ENCODE data around the gene PPME1.

PPME1 gene

GRCh38 chr11:74162681-74163467 is 8.2 kb upstream of the PPME1 start:
- no peak for DNase-seq

- DNase-seq: no peak
These were observed 2.3 kb upstream of the PPME1 start for GRCh38 chr11:74168838-74169237.

GRCh38 chr11:74169738-74170458 is 1.2 kb upstream of the PPME1 start:
- no peak for DNase-seq

GRCh38 chr11:74171630-74171968 is 510 bp downstream of the PPME1 start:
- no peak for DNase-seq

- no peak for DNase-seq
These were observed 908 bp downstream of the PPME1 start for GRCh38 chr11:74171997-74172396.

- no peak for DNase-seq
These were observed 4.8 kb downstream of the PPME1 start for GRCh38 chr11:74175920-74176319.

- no peak for DNase-seq
These were observed 8.4 kb downstream of the PPME1 start for GRCh38 chr11:74179234-74180052.

GRCh38 chr11:74182635-74183034 is 11.5 kb downstream of the PPME1 start:
- DNase-seq: no peak

- DNase-seq: no peak
These were observed 14.2 kb downstream of the PPME1 start for GRCh38 chr11:74185285-74185684.

- peak; percentile 22 for DNase-seq
These were observed 14.6 kb downstream of the PPME1 start for GRCh38 chr11:74185695-74186094.

GRCh38 chr11:74195828-74196227 is 24.7 kb downstream of the PPME1 start:
- no peak for DNase-seq

GRCh38 chr11:74196781-74197486 is 25.8 kb downstream of the PPME1 start:
- DNase-seq: no peak

- DNase-seq: no peak
These were observed 32.9 kb downstream of the PPME1 start for GRCh38 chr11:74203966-74204365.

- DNase-seq: no peak
These were observed 33.6 kb downstream of the PPME1 start for GRCh38 chr11:74204701-74205100.

- no peak for DNase-seq
These were observed 34.1 kb downstream of the PPME1 start for GRCh38 chr11:74205181-74205580.

- no peak for DNase-seq
These were observed 35.7 kb downstream of the PPME1 start for GRCh38 chr11:74206746-74207145.

- no peak for DNase-seq
These were observed 37.4 kb downstream of the PPME1 start for GRCh38 chr11:74208507-74208906.

- no peak for DNase-seq
These were observed 41.4 kb downstream of the PPME1 start for GRCh38 chr11:74212533-74212932.

GRCh38 chr11:74220376-74220775 is 49.3 kb downstream of the PPME1 start:
- no peak for DNase-seq

- no peak for DNase-seq
These were observed 50.7 kb downstream of the PPME1 start for GRCh38 chr11:74221816-74222215.

- DNase-seq: no peak
These were observed 54.5 kb downstream of the PPME1 start for GRCh38 chr11:74225565-74225964.

- no peak for DNase-seq
These were observed 55.8 kb downstream of the PPME1 start for GRCh38 chr11:74226907-74227306.
